GM21423 (cell line): ENCODE measurements around the gene ZNF319.

Experiments used
- ATAC-seq: cut with Tn5 transposase; IDR thresholded peaks from one replicate; pipeline ENCODE4 v1.9.1; 2021; ENCODE audit warnings: mild to moderate bottlenecking, moderate library complexity; ENCODE audit not compliant: unreplicated experiment

ZNF319 gene

DNA sequence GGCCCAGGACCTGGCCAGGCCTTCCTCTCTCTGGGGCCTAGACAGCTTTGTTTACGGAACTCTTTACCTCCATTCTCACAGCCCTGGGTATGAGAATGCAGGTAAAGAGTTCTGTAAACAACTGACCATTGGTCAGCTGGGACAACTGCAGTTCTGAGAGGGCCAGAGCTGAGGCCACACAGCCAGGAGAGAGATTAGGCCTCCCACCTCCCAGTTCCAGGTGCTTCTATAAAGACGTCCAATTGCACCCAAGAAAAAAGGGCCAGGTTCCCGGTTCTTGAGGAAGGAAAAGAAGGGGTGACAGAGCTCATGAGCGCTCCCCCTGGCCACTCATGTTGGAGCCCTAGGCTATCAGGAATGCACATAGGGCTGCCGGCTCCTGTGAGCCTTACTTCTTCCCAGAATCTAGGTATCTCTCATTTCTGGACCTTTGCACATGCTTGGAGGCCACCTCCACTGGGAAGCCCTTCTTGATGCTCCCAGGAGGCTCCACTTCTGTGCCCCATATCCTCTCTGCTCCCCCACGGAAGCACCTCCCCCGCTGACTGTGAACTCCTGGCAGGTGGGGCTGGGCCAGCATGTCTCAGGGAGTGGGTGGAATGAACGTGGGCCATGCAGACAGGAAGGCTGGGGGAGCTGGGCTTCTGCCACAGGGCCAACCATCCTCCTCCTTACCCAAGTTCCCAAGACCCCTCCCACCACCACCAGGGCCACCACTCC is 42.6 kb downstream of the ZNF319 start:
- ATAC-seq = no peak

- no peak for ATAC-seq
Measured at GRCh38 chr16:57956924-57957672, 43.4 kb downstream of the ZNF319 start.

GRCh38 chr16:57956270-57956808 is 44.1 kb downstream of the ZNF319 start:
- ATAC-seq = no peak

GRCh38 chr16:57955572-57956188 is 44.8 kb downstream of the ZNF319 start:
- no peak for ATAC-seq

DNA sequence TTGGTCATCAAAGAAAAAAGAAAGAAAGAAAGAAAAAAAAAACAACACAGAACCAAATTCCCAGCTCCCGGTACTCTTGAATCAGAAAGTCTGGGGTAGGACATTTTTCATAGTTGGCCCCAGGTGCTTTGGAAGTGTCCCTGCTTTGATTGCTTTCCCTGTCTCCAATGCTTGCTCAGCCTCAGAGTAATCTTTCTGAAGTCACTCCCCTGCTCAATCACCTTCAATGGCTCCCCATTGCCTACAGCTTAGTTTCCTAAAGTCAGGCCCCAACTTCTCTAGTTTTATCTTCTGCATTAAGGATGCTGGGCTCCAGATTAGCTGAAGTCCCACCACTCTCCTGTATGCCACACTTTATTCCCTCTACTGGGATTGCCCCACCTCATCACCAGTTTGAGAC is 46.6 kb downstream of the ZNF319 start:
- no peak for ATAC-seq

DNA sequence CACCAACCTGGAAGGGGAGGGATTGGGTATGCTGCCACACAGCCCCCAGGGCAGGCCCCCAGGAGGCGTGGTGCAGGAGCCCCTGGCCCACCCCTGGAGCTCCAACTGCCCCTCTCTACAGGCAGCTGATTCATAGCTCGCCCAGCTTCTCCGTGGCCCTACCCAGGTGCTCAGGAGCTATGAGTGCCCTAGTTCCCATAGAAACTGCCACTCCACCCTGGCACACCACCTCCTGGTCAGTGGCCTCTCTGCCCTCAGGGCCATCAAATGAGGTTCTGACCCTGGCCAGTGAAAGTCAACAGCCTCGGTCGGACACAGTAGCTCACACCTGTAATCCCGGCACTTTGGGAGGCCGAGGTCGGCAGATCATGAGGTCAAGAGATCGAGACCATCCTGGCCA is 47.6 kb downstream of the ZNF319 start:
- no peak for ATAC-seq

GRCh38 chr16:57951204-57951960 is 49.1 kb downstream of the ZNF319 start:
- no peak for ATAC-seq

DNA sequence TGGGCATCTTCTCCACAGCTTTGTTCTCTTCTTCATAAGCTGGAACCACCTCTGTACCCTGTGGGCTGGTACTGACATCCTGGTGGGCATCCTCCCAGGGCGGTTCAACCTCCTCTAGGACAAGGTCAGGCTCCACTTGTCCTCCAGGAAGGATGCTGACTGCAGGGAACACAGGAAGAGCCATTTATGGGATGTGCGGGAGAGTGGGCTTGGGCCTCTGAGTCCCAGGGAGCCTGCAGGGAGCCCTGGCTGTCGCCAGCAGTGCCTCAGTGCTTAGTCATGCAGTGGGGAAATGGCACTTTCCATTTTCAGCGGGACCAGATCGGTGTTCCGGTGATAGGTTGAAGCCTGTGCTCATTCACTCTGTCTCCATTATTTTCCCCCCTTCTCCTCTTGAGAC is 50.1 kb downstream of the ZNF319 start:
- ATAC-seq = no peak

DNA sequence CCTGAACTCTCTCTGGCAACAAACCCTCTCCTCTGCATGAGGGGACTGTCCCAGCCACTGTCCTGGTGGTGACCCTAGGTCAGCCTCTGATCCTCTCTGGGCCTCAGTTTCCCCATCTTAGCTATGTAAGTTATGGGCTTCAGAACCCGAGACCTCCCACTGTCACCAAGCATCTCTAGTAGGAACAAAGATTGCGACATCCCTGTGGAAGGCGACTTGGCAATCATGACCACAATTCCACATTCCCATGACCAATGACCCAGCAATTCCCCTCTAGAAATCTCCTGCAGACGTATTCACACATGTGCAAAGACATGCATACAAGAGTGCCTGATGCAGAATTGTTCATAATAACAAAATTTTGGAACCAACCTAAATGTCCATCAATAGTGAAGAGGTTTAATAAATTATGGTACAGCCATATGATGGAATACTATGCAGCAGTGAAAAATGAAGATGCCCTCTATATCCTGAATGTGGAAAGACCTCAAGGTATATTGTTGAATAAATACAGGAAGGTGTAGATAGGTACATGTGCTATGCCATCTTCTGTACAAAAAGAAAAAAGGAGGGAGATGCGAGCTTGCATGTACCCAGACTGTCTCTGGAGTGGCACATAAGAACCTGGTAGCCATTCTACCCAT is 50.8 kb downstream of the ZNF319 start:
- no peak for ATAC-seq

GRCh38 chr16:57949013-57949412 is 51.5 kb downstream of the ZNF319 start:
- no peak for ATAC-seq

- ATAC-seq = no peak
Measured at GRCh38 chr16:57948027-57948426, 52.4 kb downstream of the ZNF319 start.

- no peak for ATAC-seq
Measured at GRCh38 chr16:57947261-57947660, 53.2 kb downstream of the ZNF319 start.

DNA sequence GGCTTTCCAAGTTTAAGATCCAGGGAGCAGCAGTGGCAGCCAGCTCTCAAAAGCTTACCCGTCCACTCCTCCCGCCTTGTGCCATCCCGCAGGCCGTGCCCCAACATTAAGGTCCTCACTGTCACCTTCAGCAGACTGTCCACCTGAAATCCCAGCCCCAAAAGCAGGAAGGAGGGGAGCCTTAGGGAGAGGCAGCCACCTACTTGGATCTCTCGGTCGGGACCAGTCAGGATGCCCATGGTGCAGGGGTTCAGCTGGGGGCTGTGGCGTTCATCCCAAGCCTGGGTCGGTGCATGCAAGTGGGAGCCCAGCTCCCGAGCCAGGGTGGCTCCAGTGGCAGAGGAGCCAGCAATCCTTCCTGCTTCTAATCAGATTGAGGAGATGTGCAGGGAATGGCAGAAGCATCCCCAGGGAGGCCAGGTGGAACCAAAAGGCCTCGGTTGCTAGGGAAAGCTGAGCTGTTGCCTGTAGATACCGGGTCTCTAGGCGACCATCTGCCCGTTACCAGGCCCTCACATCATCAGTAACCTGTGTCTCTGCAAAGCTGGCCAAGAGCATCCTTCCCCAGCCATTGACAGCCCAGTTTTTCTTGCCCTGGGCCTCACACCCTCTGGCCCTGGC is 54.2 kb downstream of the ZNF319 start:
- no peak for ATAC-seq

DNA sequence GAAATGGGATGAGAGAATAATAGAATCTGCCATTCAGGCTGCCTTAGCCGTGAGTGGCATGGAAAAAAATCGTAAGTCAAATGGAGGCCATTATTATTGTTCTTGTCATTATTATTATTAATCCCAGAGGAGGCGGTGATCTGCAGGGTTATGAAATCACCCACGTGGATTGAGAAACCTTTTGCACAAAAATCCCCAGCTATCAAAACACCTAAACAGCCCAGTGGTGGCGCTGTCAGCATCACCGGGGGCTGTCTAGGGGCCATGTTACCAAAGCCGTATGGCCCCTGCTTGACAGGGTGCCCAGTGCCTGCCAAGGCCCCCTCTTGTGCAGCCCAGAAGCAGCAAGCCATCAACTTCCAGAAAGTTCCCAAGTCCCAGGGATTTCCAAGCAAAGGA is 54.7 kb downstream of the ZNF319 start:
- no peak for ATAC-seq

DNA sequence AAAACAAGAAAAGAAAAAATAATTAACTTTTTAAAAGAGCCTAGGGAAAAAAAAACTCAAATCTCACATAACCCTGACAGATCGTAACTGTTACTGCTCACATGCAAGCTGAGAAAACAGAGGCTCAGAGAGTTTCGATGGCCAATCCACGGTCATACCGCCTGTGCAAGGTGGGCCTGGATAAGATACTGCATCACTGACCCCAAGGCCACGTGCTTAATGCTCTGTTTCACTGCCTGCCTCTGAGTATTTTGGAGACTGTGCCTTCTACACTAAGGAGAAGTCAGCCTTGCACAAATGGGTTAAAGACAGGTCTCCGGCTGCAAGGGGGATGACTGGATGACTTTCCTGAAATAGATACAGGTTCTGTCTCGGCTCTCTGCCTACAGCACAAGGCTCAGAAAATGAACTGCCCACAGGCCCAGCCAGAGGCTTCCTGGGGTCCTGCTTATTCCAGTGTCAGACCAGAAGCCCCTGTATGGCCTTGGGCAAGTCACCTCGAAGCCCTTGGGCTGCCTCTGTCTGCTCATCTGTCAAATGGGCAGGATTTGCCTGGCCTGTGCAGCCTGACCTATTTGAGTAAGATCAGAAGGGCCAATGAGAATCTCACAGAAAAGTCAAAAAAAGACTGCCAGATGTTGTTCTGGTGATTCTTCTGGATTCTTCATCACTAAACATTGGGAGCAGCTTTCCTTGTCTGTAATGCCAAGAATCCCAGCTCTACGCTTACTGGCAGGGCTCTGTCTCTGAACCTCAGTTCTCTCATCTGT is 55.3 kb downstream of the ZNF319 start:
- no peak for ATAC-seq
